ENCODE data around the gene NAT14.
A peak's percentile ranks its signal among the peaks of the same experiment; 100 is the strongest.
"Not testable (repeated sequence)": the region's sequence is repeated elsewhere in the genome, so short reads cannot be mapped to it uniquely, and the experiment has no call there.

NAT14 gene

DNA sequence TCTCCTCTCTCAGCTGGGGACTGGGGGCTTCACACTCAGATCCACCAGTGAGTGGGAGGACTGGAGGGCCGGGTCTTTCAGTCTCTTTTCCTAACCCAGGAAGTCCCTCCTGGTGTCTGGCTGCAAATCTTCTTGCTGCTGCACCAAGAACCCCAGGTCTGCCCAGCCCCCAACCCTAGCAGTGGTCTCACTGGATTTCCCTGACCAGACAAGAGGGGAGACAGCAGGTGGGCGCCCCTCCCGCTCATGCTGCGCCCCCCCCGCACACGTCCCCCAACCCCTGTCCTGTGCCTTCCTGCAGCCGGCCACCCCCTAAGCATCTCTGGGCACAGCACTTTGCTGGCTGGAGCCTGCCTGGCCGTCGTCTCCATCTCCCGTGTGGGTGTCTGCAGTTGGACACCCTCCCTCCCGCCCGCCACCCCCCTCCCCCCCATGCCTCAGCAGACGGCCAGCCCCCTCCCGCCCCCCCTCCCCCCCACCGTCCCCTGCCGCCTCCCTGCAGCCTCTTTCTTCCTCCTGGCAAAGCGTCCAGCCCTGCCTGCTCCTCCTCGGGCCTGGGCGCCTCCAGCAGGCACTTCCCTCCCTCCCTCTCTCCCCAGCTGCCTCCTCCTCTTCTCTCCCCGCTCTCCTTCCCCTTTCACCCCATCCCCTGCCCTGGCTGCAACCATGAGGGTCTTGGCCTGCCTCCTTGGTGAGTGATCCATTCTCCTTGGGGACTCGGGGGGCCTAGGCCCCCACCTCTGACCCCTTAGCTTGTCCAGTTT is 3.1 kb downstream of the NAT14 start, which contains the start of gene SSC5D:
TSS of gene SSC5D (plus strand) at position 513 of the 764 bp plus-strand sequence. CDS start at position 667, 154 bp downstream.
- DNase-seq, result peak; percentile 72

DNA sequence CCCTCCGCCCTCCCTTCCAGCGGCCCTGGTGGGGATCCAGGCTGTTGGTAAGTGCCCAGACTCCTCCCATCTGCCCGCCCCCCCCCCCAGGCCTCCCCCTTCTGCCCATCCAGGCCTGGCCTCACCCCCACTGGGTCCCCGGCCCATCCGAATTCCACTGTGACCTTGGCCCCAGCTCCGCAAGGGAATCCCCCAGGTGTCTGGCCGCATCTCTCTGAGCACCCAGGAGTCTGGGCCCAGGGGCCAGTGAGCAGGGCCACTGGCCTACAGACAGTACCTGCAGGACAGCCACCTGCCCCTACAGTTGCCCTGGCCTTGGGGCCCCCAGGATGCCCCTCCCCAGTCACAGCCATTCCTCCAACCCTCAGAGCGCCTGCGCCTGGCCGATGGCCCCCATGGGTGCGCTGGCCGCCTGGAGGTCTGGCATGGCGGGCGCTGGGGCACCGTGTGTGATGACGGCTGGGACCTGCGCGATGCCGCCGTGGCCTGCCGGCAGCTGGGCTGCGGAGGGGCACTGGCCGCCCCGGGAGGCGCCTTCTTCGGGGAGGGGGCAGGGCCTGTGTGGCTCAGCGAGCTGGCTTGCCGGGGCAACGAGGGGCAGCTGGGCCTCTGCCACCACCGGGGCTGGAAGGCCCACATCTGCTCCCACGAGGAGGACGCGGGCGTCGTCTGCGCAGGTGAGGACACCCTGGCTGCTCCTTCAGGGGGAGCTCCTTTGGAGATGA is 4.2 kb downstream of the NAT14 start:
- no peak for DNase-seq

DNA sequence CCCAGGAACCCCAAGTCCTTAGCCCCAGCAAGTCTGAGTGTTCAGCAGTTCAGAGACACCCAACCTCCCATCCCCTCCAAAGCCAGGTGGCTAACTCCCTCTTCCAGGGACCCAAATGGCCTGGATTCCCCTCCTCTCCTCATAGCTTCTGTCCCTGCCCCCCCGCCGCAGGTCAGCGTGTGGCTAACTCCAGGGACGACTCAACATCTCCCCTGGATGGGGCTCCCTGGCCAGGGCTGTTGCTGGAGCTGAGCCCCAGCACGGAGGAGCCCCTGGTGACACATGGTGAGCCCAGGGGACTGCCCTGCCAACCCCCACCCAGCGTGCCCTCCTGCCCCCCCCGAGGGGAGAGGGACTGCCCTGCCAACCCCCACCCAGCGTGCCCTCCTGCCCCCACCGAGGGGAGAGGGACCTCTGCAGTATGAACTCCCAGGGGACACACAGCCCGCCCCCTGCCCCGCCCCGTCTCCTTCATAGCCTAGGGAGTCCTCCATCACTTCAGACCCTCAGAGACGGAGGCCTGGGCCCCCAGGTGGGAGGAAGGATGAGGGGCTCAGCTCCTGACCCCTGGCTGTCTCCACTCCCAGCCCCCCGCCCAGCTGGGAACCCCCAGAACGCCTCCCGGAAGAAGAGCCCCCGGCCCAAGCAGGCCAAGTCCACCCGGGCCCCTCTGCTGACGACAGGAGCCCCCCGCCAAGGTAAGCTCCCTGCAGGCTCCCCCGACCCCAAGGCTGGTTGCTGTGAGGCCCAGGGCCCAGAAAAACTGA is 4.9 kb downstream of the NAT14 start:
- no peak for DNase-seq

- DNase-seq, result no peak
Measured at GRCh38 chr19:55490478-55491432, 5.8 kb downstream of the NAT14 start.

GRCh38 chr19:55491546-55492360 is 6.8 kb downstream of the NAT14 start:
- no peak for DNase-seq

- no peak for DNase-seq
Measured at GRCh38 chr19:55492362-55492944, 7.5 kb downstream of the NAT14 start.

GRCh38 chr19:55493052-55493644 is 8.2 kb downstream of the NAT14 start:
- DNase-seq, result no peak

GRCh38 chr19:55493645-55494171 is 8.7 kb downstream of the NAT14 start:
- no peak for DNase-seq

DNA sequence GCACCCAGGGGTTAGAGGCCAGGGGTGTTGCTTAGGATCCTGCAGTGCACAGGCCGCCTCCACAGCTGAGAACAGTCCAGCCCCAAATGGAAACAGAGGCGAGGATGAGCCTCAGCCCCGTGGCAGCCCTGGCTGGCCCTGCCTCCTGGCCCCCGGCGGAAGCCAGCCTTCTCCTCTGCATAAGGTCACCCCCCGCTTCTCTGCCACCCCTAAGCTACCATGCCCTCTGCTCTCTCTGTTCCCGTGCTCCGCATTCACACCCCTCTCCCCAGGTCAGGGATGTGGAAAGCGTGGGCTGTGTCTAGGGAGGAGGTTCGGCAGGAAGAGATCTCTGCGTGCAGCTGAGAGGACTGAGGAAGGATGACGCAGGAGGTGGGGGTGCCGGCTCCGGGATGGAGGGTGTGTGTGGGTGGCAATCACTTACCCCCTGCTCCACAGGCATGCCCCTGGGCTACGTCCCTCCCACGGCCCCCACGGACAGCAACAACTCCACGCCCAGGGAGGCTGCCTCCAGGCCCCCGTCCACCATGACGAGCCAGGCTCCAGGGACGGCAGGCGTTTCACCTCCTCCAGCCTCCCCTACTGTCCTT is 9.3 kb downstream of the NAT14 start:
- no peak for DNase-seq

DNA sequence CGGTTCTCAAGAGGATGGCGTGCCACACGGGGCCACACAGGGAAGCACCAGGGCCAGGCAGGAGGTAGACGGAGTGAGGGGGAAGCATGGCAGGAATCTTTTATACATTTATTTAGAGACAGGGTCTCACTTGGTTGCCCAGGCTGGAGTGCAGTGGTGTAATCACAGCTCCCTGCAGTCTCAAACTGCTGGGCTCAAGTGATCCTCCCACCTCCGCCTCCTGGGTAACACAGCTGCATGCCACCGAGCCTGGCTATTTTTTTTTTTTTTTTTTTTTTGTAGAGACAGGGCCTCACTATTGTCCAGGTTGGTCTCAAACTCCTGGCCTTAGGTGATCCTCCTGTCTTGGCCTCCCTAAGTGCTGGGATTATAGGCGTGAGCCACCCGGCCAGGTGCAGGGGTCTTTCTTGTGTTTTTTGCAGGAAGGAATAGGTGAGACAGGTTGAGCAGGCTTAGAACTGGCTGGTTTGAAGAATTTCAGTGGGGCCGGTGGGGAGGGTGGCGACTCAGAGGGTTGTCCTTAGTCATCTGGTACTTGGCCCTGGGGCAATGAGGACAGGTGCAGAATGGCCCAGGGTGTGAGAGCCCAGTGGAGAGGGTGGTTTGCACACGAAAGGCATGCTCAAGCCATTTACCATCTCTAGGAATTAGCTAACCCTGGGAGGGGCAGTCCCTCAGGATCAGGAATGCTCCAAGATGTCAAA is 10.8 kb downstream of the NAT14 start:
- DNase-seq, result peak; percentile 24

GRCh38 chr19:55496820-55497219 is 11.8 kb downstream of the NAT14 start:
- not testable (repeated sequence) for DNase-seq

DNA sequence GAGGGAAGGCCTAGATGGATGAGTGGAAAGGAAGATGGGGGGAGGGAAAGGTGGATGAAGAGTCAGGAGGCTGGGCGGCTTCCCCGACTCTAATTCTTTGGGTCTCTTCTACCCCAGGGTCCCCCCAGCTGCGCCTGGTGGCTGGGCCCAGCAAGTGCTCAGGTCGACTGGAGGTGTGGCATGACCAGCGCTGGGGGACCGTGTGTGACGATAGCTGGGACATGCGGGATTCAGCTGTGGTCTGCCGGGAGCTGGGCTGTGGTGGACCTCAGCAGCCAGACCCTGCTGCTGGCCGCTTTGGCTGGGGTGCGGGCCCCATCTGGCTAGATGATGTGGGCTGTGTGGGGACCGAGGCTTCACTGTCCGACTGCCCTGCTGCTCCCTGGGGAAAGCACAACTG is 12.8 kb downstream of the NAT14 start:
- DNase-seq, result no peak

GRCh38 chr19:55498246-55498840 is 13.4 kb downstream of the NAT14 start:
- DNase-seq, result peak; percentile 84

- no peak for DNase-seq
Measured at GRCh38 chr19:55500368-55500952, 15.5 kb downstream of the NAT14 start.

- no peak for DNase-seq
Measured at GRCh38 chr19:55502197-55502952, 17.4 kb downstream of the NAT14 start.

- no peak for DNase-seq
Measured at GRCh38 chr19:55503157-55503501, 18.1 kb downstream of the NAT14 start.

GRCh38 chr19:55503502-55504251 is 18.7 kb downstream of the NAT14 start:
- DNase-seq, result no peak

All from NCI-H2227 treated with DMSO at 0.1 percent for 48 hours (cell line).